ENCODE measurements around the gene CA12. TPM values are rescaled to one million over a fixed set of nuclear protein-coding genes. Genes with fewer than 3 reads are reported as not detected.

The CA12 gene
- total and polyA plus RNA-seq, 9 of the 15 experiments (the other 6 are each of a cell fraction or from before 2014, with no cell fraction given) = 0.01 to 0.78 (median 0.15) TPM; not detected in 1

- DNase-seq (ENCODE audit: extremely low read depth in 1 of 4, low spot score in 3 of 4) (peak; percentile 41 to 71 (median 58)), ATAC-seq (peak; percentile 99), FAIRE-seq (peak; percentile 85)
- Histone ChIP-seq H3K9me1 (ENCODE audit: control insufficient read depth, insufficient read depth, low read length) (no peaks in the 10 kb centered on the region), H3K4me1 (replicated peaks in 1 of 2; ENCODE audit: control insufficient read depth in 2 of 2, insufficient read depth in 2 of 2, low read length in 2 of 2) (peaks cover 0 to 15% of the 10 kb centered on the region in 2 experiments; a peak in 3 of 5 replicates), H4K20me1 (replicated peaks; ENCODE audit: control insufficient read depth, insufficient read depth, low read length) (no peaks in the 10 kb centered on the region), H2AFZ (ENCODE audit: low read depth, low read length) (peak overlapping the region; percentile 100), H3K9ac (ENCODE audit: insufficient read depth in 1 of 2, low read depth in 2 of 2, low read length in 2 of 2) (peak overlapping the region in 1 of 2 experiments; percentile 60; a peak in 2 of 4 replicates), H3K4me3 (no peak overlapping the region), H3K4me2 (ENCODE audit: insufficient read depth, low read length) (peak overlapping the region; percentile 72), H3K9me3 (replicated peaks; ENCODE audit: control insufficient read depth, insufficient read depth, low read depth, low read length) (no peaks in the 10 kb centered on the region), H3K27ac (ENCODE audit: extremely low read depth, low read depth, low read length) (peak overlapping the region; percentile 83), H3K79me2 (ENCODE audit: control insufficient read depth, insufficient read depth, low read length) (no peaks in the 10 kb centered on the region), H3K36me3 (ENCODE audit: control insufficient read depth, insufficient read depth, low read length) (no peaks in the 10 kb centered on the region), H3K27me3 (ENCODE audit: control insufficient read depth in 2 of 2, insufficient read depth in 2 of 2, low read length in 2 of 2) (no peaks in the 10 kb centered on the region)
- intact Hi-C loops (cut with micrococcal nuclease) = no loop called here
- ChIA-PET POLR2A (interaction anchor here (0.6 to 1.1 kb wide), 2 partner anchors 8 to 128 kb away, joined by 3 to 5 read pairs; no protein-coding TSS in a partner anchor), CTCF (ENCODE audit: low intra/inter-chr PET ratio) (no interaction called here)
- no TSS peak for BruUV-seq (replicated peaks)
- WGBS (ENCODE audit: insufficient coverage, low coverage, missing lambda C conversion rate) = 11% methylated on average over 5 of the region's 5 CpGs
- in situ Hi-C loops (cut with MboI) = loop anchor here (25.0 kb wide), 1 partner anchor 583 kb away; no protein-coding TSS in a partner anchor
- no peak for TF ChIP-seq TARDBP (IDR thresholded peaks at IDR 0.05)
- peak; percentile 33; the same call in 1 of the 2 replicates for TF ChIP-seq EP400 (IDR thresholded peaks at IDR 0.05)
- TF ChIP-seq CBFA2T3 (IDR thresholded peaks at IDR 0.05) = no peak
- TF ChIP-seq ZNF695 (CRISPR knock-in tag; IDR thresholded peaks at IDR 0.05) = no peak
- no peak; the same call in 1 of the 2 replicates for TF ChIP-seq ATF3 (IDR thresholded peaks at IDR 0.05)
- 0 out of 2 replicates have a peak, but pooled peaks have one; percentile 60 for TF ChIP-seq ATF3 (CRISPR knock-in tag; conservative IDR thresholded peaks at IDR 0.05)
- TF ChIP-seq TRIM24 (IDR thresholded peaks at IDR 0.05) = peak in 1 of 2 experiments; percentile 47; a peak in 1 of 4 replicates
- TF ChIP-seq BCL6 (CRISPR knock-in tag; IDR thresholded peaks at IDR 0.05) = no peak
- TF ChIP-seq ZBTB8A (IDR thresholded peaks at IDR 0.05; ENCODE audit: partially characterized antibody) = no peak
- TF ChIP-seq IRF2 (CRISPR knock-in tag; IDR thresholded peaks at IDR 0.05) = no peak
- TF ChIP-seq EHMT2 (IDR thresholded peaks at IDR 0.05) = peak; percentile 48; the same call in 1 of the 2 replicates
- TF ChIP-seq ZNF561 (CRISPR knock-in tag; conservative IDR thresholded peaks at IDR 0.05) = no peak
- no peak for TF ChIP-seq E2F8 (IDR thresholded peaks at IDR 0.05; ENCODE audit: low read depth, partially characterized antibody)
- no peak for TF ChIP-seq DACH1 (IDR thresholded peaks at IDR 0.05; ENCODE audit: partially characterized antibody)
- no peak for TF ChIP-seq TEAD4 (IDR thresholded peaks at IDR 0.05; ENCODE audit: low read length)
- no peak for TF ChIP-seq TEAD4 (CRISPR knock-in tag; IDR thresholded peaks at IDR 0.05; ENCODE audit: borderline replicate concordance)
- TF ChIP-seq ZNF175 (CRISPR knock-in tag; IDR thresholded peaks at IDR 0.05; ENCODE audit: low read depth) = peak; percentile 59; the same call in 1 of the 2 replicates
- no peak for TF ChIP-seq NR2C1 (IDR thresholded peaks at IDR 0.05)
- TF ChIP-seq NR2C1 (tag; IDR thresholded peaks at IDR 0.05) = no peak
- TF ChIP-seq GATAD2A (IDR thresholded peaks at IDR 0.05) = no peak
- TF ChIP-seq TRIM28 (IDR thresholded peaks at IDR 0.05) = peak; percentile 68
Measured at GRCh38 chr15:63420333-63420747, 38.7 kb upstream of the CA12 start.
